PC-9 (cell line): Measurements from ENCODE around the gene CD300C. TPM values are rescaled to one million over a fixed set of nuclear protein-coding genes. Genes with fewer than 3 reads are reported as not detected.

Experiments
- BruUV-seq: library from RNA; stranded (reverse); fragments of 400-500 nt; replicated peaks from 2 replicates; lab custom pipeline; 2021; lab: Mats Ljungman, UMichigan
- CTCF ChIA-PET: fragments of 300-600 bp; sonication (Branson Sonifier 250); formaldehyde crosslinking; loops from one replicate; lab custom pipeline; 2022; ENCODE audit warnings: antibody characterized with exemption; lab: Charles Lee
- POLR2A ChIA-PET: fragments of 300-600 bp; sonication (Branson Sonifier 250); formaldehyde crosslinking; loops from one replicate; lab custom pipeline; 2022; ENCODE audit warnings: antibody characterized with exemption; ENCODE audit not compliant: unreplicated experiment; lab: Charles Lee
- DNase-seq, 2 experiments: peaks; one replicate each; pipeline versions ENCODE4 v3.0.0 to v3.0.0-alpha.2; 2015 to 2022; ENCODE audit warnings: mixed read lengths in 1 of 2
- H2AFZ ChIP-seq: fragments of 200-600 bp; sonication (generic); 2 replicates; pipeline ENCODE4 v1.8.1; 2017; ENCODE audit warnings: antibody characterized with exemption
- H3F3A ChIP-seq: fragments of 200-600 bp; sonication (generic); 2 replicates; pipeline ENCODE4 v1.8.1; 2017; ENCODE audit warnings: antibody characterized with exemption, mild to moderate bottlenecking, low read depth; ENCODE audit not compliant: insufficient read depth
- H3K27ac ChIP-seq: fragments of 200-600 bp; sonication (generic); 2 replicates; pipeline ENCODE4 v1.6.1; 2016; ENCODE audit warnings: mixed run types
- H3K27me3 ChIP-seq: fragments of 200-600 bp; sonication (generic); 2 replicates; pipeline ENCODE4 v1.6.1; 2016; ENCODE audit warnings: low read depth, mixed run types; ENCODE audit not compliant: insufficient read depth
- H3K36me3 ChIP-seq: fragments of 200-600 bp; sonication (generic); 2 replicates; pipeline ENCODE4 v1.6.1; 2016; ENCODE audit warnings: low read depth, mixed run types
- H3K4me1 ChIP-seq: fragments of 200-600 bp; sonication (generic); replicated peaks from 2 replicates; pipeline ENCODE4 v1.6.1; 2016; ENCODE audit warnings: mixed run types; ENCODE audit not compliant: insufficient read depth
- H3K4me2 ChIP-seq: fragments of 200-600 bp; sonication (generic); 2 replicates; pipeline ENCODE4 v1.6.1; 2017; ENCODE audit warnings: mixed run types
- H3K4me3 ChIP-seq: fragments of 200-600 bp; sonication (generic); 2 replicates; pipeline ENCODE4 v1.6.1; 2016; ENCODE audit warnings: mixed run types
- H3K79me2 ChIP-seq: fragments of 200-600 bp; sonication (generic); 2 replicates; pipeline ENCODE4 v1.6.1; 2017; ENCODE audit warnings: low read depth, mixed run types
- H3K9me2 ChIP-seq: fragments of 200-600 bp; sonication (generic); 2 replicates; pipeline ENCODE4 v1.8.1; 2017; ENCODE audit warnings: mild to moderate bottlenecking; ENCODE audit not compliant: insufficient read depth
- H3K9me3 ChIP-seq: fragments of 200-600 bp; sonication (generic); 2 replicates; pipeline ENCODE4 v1.8.1; 2016; ENCODE audit warnings: low read depth; ENCODE audit not compliant: insufficient read depth
- H4K20me1 ChIP-seq: fragments of 200-600 bp; sonication (generic); 2 replicates; pipeline ENCODE4 v1.8.1; 2017; ENCODE audit not compliant: insufficient read depth
- EZH2 ChIP-seq: fragments of 200-600 bp; sonication (generic); IDR thresholded peaks from 2 replicates; pipeline ENCODE4 v1.8.0; 2017; ENCODE audit warnings: antibody characterized with exemption, low read depth
- intact Hi-C: fragments of 100-400 bp; cut with micrococcal nuclease; formaldehyde crosslinking; loops from one replicate; pipeline ENCODE4 v1.10.0; 2022; ENCODE audit not compliant: unreplicated experiment
- total RNA-seq: library from RNA; stranded (reverse); gene quantifications from 2 replicates; pipeline ENCODE4 v1.2.3, GENCODE V29; 2021
- TF ChIP-seq, protein P1 (sequence below): fragments of 200-600 bp; sonication (generic); conservative IDR thresholded peaks from 2 replicates; pipeline ENCODE4 v1.6.1; 2017; ENCODE audit warnings: mixed run types, antibody characterized with exemption, mild to moderate bottlenecking, moderate library complexity

CD300C gene
- total RNA-seq, 1 experiment from 2014 or later = not detected

DNA sequence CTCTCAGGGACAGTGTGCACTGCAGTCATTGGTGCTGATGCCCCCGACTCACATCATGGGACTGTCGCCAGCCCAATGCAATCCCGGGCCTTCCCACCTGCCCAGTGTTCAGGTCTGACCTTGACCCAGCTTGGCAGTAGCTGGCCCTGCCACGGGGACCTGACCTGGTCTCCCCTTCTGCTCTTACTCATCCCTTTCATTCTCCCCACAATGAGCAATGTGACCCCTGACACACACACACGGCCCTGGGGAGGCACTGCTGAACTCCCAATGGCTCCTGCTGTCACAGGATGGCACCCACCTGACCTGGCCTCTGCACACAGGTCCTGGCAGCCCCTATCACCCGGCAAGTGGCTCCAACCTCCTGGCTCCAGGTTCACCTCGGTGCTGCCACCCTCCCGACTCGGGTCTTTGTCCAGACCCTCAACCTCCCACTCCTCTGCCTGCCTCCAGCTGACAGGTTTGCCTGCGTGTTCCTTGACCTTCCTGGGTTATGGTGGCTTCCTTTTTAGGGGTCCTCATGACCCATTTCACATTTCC is 6.6 kb downstream of the CD300C start:
- no peaks in the 10 kb centered on the region for H4K20me1 ChIP-seq
- no peaks in the 10 kb centered on the region for H3K9me2 ChIP-seq
- peaks cover 99% of the 10 kb centered on the region for H3K27me3 ChIP-seq
- H3K9me3 ChIP-seq = no peaks in the 10 kb centered on the region
- no peak overlapping the region for H3K27ac ChIP-seq
- H3K79me2 ChIP-seq = no peaks in the 10 kb centered on the region
- BruUV-seq = no TSS peak
- no peak for TF ChIP-seq EZH2
- TF ChIP-seq, protein P1, sequence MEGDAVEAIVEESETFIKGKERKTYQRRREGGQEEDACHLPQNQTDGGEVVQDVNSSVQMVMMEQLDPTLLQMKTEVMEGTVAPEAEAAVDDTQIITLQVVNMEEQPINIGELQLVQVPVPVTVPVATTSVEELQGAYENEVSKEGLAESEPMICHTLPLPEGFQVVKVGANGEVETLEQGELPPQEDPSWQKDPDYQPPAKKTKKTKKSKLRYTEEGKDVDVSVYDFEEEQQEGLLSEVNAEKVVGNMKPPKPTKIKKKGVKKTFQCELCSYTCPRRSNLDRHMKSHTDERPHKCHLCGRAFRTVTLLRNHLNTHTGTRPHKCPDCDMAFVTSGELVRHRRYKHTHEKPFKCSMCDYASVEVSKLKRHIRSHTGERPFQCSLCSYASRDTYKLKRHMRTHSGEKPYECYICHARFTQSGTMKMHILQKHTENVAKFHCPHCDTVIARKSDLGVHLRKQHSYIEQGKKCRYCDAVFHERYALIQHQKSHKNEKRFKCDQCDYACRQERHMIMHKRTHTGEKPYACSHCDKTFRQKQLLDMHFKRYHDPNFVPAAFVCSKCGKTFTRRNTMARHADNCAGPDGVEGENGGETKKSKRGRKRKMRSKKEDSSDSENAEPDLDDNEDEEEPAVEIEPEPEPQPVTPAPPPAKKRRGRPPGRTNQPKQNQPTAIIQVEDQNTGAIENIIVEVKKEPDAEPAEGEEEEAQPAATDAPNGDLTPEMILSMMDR = no peak
- no peaks in the 10 kb centered on the region for H3F3A ChIP-seq
- intact Hi-C loops = no loop called here
- no peak for DNase-seq
- ChIA-PET CTCF (no interaction called here), POLR2A (no interaction called here)
- H3K4me2 ChIP-seq = no peak overlapping the region
- H3K4me3 ChIP-seq = no peak overlapping the region
- H3K4me1 ChIP-seq = no peaks in the 10 kb centered on the region
- H3K36me3 ChIP-seq = no peaks in the 10 kb centered on the region
- no peak overlapping the region for H2AFZ ChIP-seq

DNA sequence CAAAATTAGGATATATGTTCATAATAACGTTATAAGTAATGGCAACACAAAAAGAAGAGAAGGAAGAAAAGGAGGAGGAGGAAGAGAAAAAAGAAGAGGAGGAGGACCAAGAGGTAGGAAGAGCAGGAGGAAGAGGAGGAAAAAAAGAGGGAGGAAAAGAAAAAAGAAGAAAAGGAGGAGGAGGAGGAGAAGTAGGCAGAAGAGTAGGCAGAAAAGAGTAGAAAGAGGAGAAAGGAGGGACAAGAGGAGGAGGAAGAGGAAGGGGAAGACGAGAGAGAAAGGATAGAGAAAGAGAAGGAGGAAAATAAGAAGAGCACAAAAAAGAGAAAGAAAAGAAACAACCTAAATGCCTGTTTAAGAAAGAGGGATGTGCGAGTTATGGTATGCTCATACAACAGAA is 9.0 kb downstream of the CD300C start:
- Histone ChIP-seq H3K4me3 (no peak overlapping the region), H2AFZ (no peak overlapping the region), H3K4me2 (no peak overlapping the region), H3K4me1 (no peaks in the 10 kb centered on the region), H3K27me3 (peaks cover 97% of the 10 kb centered on the region), H3K79me2 (no peaks in the 10 kb centered on the region), H3K27ac (no peak overlapping the region), H4K20me1 (no peaks in the 10 kb centered on the region), H3K9me2 (no peaks in the 10 kb centered on the region), H3F3A (no peaks in the 10 kb centered on the region), H3K9me3 (no peaks in the 10 kb centered on the region), H3K36me3 (no peaks in the 10 kb centered on the region)
- BruUV-seq = no TSS peak
- DNase-seq = no peak
- TF ChIP-seq, protein P1 = no peak
- no peak for TF ChIP-seq EZH2
- POLR2A ChIA-PET = no interaction called here
- intact Hi-C loops = no loop called here
- CTCF ChIA-PET = no interaction called here

DNA sequence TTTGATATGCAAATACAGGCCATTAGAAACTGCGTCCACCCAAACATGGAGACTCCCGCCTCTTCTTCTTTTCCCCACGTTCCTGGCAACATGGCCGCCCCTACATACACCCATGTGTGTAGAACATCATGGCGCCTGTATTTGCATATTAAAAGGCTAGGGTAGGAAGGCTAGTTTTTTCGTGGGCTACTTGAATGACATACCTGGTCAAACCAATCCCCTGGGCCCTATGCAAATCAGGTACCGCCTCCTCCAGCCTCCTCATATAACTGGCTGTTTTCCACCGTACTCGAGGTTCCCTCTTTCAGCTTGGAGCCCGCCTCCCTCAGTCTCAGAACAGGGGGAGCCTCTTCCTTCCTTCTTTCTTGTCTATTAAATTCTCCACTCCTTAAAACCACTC is 13.8 kb downstream of the CD300C start:
- Histone ChIP-seq H3K27ac (no peak overlapping the region), H3K4me3 (no peak overlapping the region), H4K20me1 (no peaks in the 10 kb centered on the region), H3F3A (no peaks in the 10 kb centered on the region), H3K27me3 (peaks cover 95% of the 10 kb centered on the region), H3K9me2 (no peaks in the 10 kb centered on the region), H3K36me3 (no peaks in the 10 kb centered on the region), H2AFZ (no peak overlapping the region), H3K4me1 (no peaks in the 10 kb centered on the region), H3K79me2 (no peaks in the 10 kb centered on the region), H3K9me3 (no peaks in the 10 kb centered on the region), H3K4me2 (no peak overlapping the region)
- ChIA-PET CTCF (no interaction called here), POLR2A (interaction anchor here (0.7 kb wide), 1 partner anchor 25 kb away, joined by 4 read pairs; no protein-coding TSS in a partner anchor)
- intact Hi-C loops = no loop called here
- no peak for TF ChIP-seq EZH2
- TF ChIP-seq, protein P1 = no peak
- no TSS peak for BruUV-seq
- DNase-seq = no peak
